ENCODE results near the gene TRAIP. TPM values are rescaled to one million over a fixed set of nuclear protein-coding genes. Genes with fewer than 3 reads are reported as not detected.

The TRAIP gene
- total and polyA plus RNA-seq, 3 donors from 2014 or later, result 15.8 to 21.3 (median 16.0) TPM

DNA sequence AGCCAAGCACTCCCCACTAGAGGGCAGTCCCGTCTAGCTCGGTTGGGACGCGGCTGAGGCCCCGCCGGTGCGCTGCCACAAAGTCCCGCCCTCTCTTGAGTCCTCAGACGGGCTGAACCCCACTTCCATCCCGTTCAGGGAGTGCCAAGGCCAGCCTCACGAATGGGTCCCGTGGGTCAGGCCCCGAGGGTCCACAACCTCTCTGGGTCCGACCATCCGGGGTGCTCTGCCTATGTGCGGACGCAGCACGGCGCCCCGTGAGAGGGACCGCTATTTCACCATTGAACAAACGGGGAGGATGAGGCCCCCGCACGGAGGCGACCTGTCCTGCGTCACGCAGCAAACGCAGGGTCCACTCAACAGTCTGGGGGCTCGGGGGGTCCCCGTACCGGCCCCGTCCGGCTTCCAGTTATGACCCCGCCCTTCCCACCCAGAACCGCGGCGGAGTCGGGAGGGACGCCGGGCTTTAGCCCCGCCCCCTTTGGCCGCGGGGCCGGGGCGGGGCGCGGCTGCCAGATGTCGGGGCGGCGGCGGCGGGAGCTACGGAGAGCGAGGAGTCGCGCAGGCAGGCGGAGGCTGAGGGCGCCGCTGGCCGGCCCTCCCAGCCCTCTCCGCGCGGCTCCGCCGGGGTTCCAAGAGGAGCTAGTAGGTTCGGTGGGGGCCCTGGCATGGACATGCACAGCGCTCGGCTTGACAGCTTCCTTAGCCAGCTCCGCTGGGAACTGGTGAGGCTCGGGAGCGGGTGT lies 53.5 kb downstream of the TRAIP start, which contains the start of gene INKA1:
Gene INKA1, plus strand, starts transcription at position 543 of the 746 bp plus-strand sequence. Its CDS starts 132 bp downstream, at position 675.
- H3K36me3 ChIP-seq (ENCODE audit: low read depth, missing control alignments), result no peaks in the 10 kb centered on the region
- no peaks in the 10 kb centered on the region for H3K9me3 ChIP-seq
- H3K27ac ChIP-seq, result peak within 1 kb of the TSS; percentile 80 to 83
- TF ChIP-seq CTCF (IDR thresholded peaks at IDR 0.05), result peak in 2 of 3 experiments; percentile 65 to 91
- no peak for TF ChIP-seq POLR2A (IDR thresholded peaks at IDR 0.05)
- 1% methylated on average over 39 of the region's 71 CpGs; no CpG with 5 or more reads in 1 of the 2 donors for WGBS, 2 donors
- peaks cover 33% of the 10 kb centered on the region for H3K4me1 ChIP-seq
- DNase-seq, result peak; percentile 93
- H3K4me3 ChIP-seq, result peak within 1 kb of the TSS; percentile 90 to 92
- H3K27me3 ChIP-seq, result no peaks in the 10 kb centered on the region
- intact Hi-C loops (cut with DNase I; ENCODE audit: low total_unique reads), result loop anchor here (5.0 kb wide), 1 partner anchor 34 kb away; no protein-coding TSS in a partner anchor

DNA sequence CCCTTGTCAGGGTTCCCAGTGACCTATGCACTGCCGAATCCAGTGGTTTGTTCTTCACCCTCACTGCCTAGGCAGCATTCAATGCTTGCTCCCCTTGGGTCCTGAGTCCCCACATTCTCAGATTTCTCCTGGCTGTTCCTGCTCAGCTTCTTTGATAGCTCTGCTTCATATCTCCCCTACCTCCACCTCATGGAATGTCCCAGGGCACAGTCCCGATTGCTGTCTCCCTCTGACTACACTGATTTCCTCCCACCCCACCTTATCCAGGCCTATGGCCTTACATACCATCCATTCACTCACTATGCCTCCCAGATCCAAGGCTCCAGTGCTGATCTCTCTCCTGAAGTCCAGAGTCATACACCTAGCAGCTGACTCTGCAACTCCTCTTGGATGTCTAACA lies 55.2 kb downstream of the TRAIP start:
- TF ChIP-seq CTCF (IDR thresholded peaks at IDR 0.05) (no peak), POLR2A (IDR thresholded peaks at IDR 0.05) (no peak)
- Histone ChIP-seq H3K9me3 (no peaks in the 10 kb centered on the region), H3K4me1 (peaks cover 32% of the 10 kb centered on the region), H3K4me3 (no peak overlapping the region), H3K27ac (no peak overlapping the region), H3K36me3 (ENCODE audit: low read depth, missing control alignments) (no peaks in the 10 kb centered on the region), H3K27me3 (no peaks in the 10 kb centered on the region)
- DNase-seq, result no peak
- 70 to 82% methylated on average over 2 of the region's 2 CpGs for WGBS, 2 donors
- intact Hi-C loops (cut with DNase I; ENCODE audit: low total_unique reads), result loop anchor here (5.0 kb wide), 1 partner anchor 36 kb away; no protein-coding TSS in a partner anchor

DNA sequence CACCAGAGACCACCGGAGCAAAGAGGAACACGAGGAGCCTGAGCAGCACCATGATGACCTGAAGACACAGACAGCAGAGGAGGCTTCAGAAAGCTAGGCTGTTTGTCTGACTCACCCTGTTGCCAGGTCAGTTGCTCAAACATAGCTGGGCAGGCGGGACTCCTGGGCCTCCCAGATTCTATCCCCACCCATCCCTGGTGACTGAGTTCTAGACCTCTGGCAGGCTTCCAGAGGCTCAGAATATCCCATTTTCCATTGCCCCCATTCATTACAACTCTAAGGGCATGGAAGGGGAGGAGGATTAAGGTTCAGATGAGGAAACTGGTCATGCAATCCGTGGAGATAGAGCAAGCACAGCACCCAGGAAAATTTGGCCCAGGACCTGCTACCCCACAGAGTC lies 56.6 kb downstream of the TRAIP start, which contains the start of gene CDHR4:
Gene CDHR4, minus strand, starts transcription at position 113 of the 400 bp plus-strand sequence. Its CDS starts 61 bp downstream, at position 52.
- no peak within 1 kb of the TSS for H3K27ac ChIP-seq
- TF ChIP-seq CTCF (IDR thresholded peaks at IDR 0.05), result no peak
- H3K36me3 ChIP-seq (ENCODE audit: low read depth, missing control alignments), result no peaks in the 10 kb centered on the region
- H3K4me1 ChIP-seq, result peaks cover 18% of the 10 kb centered on the region
- DNase-seq, result no peak
- H3K9me3 ChIP-seq, result no peaks in the 10 kb centered on the region
- intact Hi-C loops (cut with DNase I; ENCODE audit: low total_unique reads), result loop anchor here (5.0 kb wide), 1 partner anchor 38 kb away; no protein-coding TSS in a partner anchor
- WGBS, 2 donors, result 72 to 78% methylated on average over 4 of the region's 4 CpGs
- no peak within 1 kb of the TSS for H3K4me3 ChIP-seq
- no peaks in the 10 kb centered on the region for H3K27me3 ChIP-seq

DNA sequence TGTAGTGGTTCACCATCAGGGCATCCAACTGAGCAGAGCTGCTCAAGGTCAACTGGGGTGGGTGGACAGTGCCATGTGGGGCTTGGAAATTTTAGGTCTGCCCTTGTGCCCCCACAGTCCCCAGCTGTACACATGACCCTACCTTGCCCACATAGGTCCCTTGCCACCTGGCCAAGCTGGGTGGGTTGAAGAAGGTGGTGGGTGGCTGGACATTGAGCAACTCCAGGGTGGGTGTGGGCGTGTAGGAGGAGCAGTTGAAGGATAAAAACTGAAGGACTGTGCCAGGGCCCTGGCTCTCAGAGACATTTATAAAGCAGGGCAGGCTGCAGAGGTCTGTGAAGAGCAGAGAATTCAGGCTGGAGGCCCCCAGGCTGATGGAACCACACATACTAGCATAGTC lies 57.3 kb downstream of the TRAIP start:
- H3K9me3 ChIP-seq, result no peaks in the 10 kb centered on the region
- no peak overlapping the region for H3K27ac ChIP-seq
- no peak for DNase-seq
- WGBS, 2 donors, result 83 to 93% methylated on average over 1 of the region's 1 CpG
- H3K4me3 ChIP-seq, result no peak overlapping the region
- no peak for TF ChIP-seq CTCF (IDR thresholded peaks at IDR 0.05)
- no peak for TF ChIP-seq POLR2A (IDR thresholded peaks at IDR 0.05)
- peaks cover 12% of the 10 kb centered on the region for H3K4me1 ChIP-seq
- no peaks in the 10 kb centered on the region for H3K27me3 ChIP-seq
- intact Hi-C loops (cut with DNase I; ENCODE audit: low total_unique reads), result no loop called here
- H3K36me3 ChIP-seq (ENCODE audit: low read depth, missing control alignments), result no peaks in the 10 kb centered on the region

Data from testis (tissue), 3 donors.